Measurements from ENCODE around the gene KCNJ1. TPM values are rescaled to one million over a fixed set of nuclear protein-coding genes. Genes with fewer than 3 reads are reported as not detected.

The KCNJ1 gene
- total RNA-seq, 2 donors from 2014 or later: not detected

DNA sequence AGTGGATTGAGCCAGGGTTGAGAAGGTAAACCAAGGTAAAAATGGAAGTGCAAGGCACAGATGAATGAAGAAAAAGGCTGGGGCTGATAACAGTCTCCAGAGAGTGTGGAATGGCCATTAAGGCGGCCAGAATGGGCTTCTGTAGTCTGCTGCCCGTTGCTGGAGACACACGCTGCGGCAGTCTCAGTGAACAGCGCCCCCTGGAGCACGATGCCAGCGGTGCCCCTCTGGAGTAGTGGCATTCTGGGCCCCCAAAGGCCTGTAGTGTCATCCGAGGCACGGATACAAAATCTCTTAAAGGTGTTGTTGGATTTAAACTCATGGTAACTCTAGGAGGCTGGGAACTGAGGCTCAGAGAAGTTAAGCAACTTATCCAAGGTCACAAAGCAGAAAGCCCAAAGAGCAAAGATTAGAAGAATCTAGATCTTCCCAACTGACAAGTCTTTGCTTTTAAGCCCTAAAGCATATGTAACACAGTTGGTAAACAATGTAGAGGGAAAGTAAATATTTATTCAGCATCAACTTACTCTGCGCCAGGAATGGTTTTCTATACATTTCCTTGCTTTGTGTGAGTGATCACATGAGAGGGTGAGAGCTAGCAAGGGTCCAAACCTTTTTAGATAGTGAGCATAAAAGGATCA is 18.2 kb downstream of the KCNJ1 start:
- WGBS, 2 donors: 32 to 36% methylated on average over 10 of the region's 10 CpGs
- ATAC-seq (no peak), DNase-seq (peak; percentile 37 to 75 (median 62))
- no peak overlapping the region for H3K27ac ChIP-seq
- H3K27me3 ChIP-seq: no peaks in the 10 kb centered on the region
- TF ChIP-seq POLR2A (IDR thresholded peaks at IDR 0.05): no peak
- TF ChIP-seq, protein P1, sequence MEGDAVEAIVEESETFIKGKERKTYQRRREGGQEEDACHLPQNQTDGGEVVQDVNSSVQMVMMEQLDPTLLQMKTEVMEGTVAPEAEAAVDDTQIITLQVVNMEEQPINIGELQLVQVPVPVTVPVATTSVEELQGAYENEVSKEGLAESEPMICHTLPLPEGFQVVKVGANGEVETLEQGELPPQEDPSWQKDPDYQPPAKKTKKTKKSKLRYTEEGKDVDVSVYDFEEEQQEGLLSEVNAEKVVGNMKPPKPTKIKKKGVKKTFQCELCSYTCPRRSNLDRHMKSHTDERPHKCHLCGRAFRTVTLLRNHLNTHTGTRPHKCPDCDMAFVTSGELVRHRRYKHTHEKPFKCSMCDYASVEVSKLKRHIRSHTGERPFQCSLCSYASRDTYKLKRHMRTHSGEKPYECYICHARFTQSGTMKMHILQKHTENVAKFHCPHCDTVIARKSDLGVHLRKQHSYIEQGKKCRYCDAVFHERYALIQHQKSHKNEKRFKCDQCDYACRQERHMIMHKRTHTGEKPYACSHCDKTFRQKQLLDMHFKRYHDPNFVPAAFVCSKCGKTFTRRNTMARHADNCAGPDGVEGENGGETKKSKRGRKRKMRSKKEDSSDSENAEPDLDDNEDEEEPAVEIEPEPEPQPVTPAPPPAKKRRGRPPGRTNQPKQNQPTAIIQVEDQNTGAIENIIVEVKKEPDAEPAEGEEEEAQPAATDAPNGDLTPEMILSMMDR (IDR thresholded peaks at IDR 0.05): peak; percentile 33 to 62 (median 53)
- intact Hi-C loops (cut with DNase I): no loop called here
- no peaks in the 10 kb centered on the region for H3K9me3 ChIP-seq
- no peaks in the 10 kb centered on the region for H3K36me3 ChIP-seq (replicated peaks in 1 of 2; ENCODE audit: insufficient read depth in 1 of 2, low read depth in 2 of 2)
- H3K4me3 ChIP-seq: no peak overlapping the region
- H3K4me1 ChIP-seq: peaks cover 30% of the 10 kb centered on the region

DNA sequence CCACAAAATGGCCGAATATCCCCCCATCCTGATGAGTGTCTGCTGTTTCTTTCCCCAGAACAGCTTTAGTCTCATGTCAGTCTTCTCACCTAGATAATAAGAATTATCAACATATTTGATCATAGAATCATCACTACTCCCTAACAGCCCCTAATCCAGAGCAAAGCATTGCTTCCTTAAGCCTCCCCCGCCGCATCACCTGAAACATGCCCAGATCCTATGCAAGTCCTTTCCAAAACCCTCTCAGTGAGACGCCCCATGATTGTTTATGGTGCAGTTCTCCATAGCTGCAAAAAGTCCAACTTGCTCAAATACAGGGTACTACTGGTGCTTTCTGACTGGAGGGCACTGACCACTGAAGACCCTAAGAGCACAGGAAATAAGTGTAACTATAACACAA is 20.1 kb downstream of the KCNJ1 start:
- no peak for ATAC-seq
- H3K4me3 ChIP-seq: no peak overlapping the region
- 74 to 94% methylated on average over 4 of the region's 4 CpGs for WGBS, 2 donors
- DNase-seq: no peak
- H3K4me1 ChIP-seq: peaks cover 34% of the 10 kb centered on the region
- H3K27ac ChIP-seq: no peak overlapping the region
- TF ChIP-seq POLR2A (IDR thresholded peaks at IDR 0.05): no peak
- TF ChIP-seq, protein P1 (IDR thresholded peaks at IDR 0.05): no peak
- no peaks in the 10 kb centered on the region for H3K9me3 ChIP-seq
- intact Hi-C loops (cut with DNase I): no loop called here
- no peaks in the 10 kb centered on the region for H3K36me3 ChIP-seq (replicated peaks in 1 of 2; ENCODE audit: insufficient read depth in 1 of 2, low read depth in 2 of 2)
- no peaks in the 10 kb centered on the region for H3K27me3 ChIP-seq

DNA sequence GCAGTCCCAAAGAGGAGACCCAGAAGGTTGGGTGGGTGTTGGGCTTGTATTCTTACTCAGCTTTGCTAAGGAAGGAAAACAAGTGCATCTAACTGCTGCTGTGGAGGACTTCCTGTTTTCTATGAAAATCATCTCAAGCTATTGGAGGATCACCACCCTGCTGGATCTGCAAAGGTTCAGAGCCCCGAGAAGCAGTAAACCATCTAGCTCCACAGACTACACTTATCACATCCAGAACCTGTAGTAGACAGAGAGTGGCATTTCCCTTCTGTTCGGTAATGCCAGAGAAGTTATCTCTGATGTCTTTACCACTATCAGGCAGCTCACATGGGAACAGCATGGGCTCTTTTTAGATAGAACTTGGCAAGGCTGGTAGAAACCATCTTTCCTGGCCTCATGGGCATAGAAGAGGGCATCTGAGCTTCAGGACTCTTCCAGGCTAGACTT is 21.7 kb downstream of the KCNJ1 start:
- WGBS, 2 donors: 50 to 61% methylated on average over 2 of the region's 2 CpGs
- H3K9me3 ChIP-seq: no peaks in the 10 kb centered on the region

DNA sequence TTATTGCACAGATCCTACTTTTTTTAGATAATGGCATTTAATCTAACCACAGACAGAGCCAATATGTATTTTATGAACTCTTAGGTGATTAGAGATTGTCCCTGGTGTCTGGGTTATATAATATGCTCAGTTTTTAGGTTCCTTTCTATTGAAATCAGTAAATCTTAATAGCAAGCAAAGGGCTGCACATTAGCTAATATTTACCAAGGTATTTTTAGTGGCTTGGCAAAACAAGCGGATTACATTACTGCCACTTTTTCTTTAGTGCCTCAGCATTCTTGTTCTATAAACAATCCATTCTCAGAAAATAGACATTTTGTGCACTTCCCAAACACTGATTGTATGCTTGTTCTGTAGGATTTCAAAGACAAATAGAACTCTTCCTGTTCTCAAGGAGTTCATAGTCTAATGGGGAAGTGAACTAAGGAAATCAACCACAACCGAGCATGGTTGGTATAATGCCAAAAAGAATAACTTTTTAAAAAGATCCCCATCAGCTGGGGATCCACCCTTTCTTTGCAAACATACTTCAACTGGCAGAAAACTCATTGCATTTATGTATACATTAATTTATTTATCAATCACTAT is 23.8 kb downstream of the KCNJ1 start:
- intact Hi-C loops (cut with DNase I): no loop called here
- H3K9me3 ChIP-seq: no peaks in the 10 kb centered on the region
- H3K36me3 ChIP-seq (replicated peaks in 1 of 2; ENCODE audit: insufficient read depth in 1 of 2, low read depth in 2 of 2): no peaks in the 10 kb centered on the region
- H3K4me3 ChIP-seq: no peak overlapping the region
- TF ChIP-seq, protein P1 (IDR thresholded peaks at IDR 0.05): no peak
- TF ChIP-seq POLR2A (IDR thresholded peaks at IDR 0.05): no peak
- DNase-seq (no peak), ATAC-seq (peak; percentile 50)
- no peaks in the 10 kb centered on the region for H3K27me3 ChIP-seq
- peaks cover 43% of the 10 kb centered on the region for H3K4me1 ChIP-seq
- WGBS, 2 donors: 4 to 11% methylated on average over 2 of the region's 2 CpGs
- peak overlapping the region in 3 of 4 donors; percentile 72 to 75 (median 73) for H3K27ac ChIP-seq

More for the DNA sequence above, 21.7 kb downstream of the KCNJ1 start:
- no peak for TF ChIP-seq POLR2A (IDR thresholded peaks at IDR 0.05)
- TF ChIP-seq, protein P1 (IDR thresholded peaks at IDR 0.05): no peak
- Histone ChIP-seq H3K36me3 (replicated peaks in 1 of 2; ENCODE audit: insufficient read depth in 1 of 2, low read depth in 2 of 2) (no peaks in the 10 kb centered on the region), H3K4me3 (no peak overlapping the region), H3K27ac (no peak overlapping the region), H3K27me3 (no peaks in the 10 kb centered on the region), H3K4me1 (peaks cover 45% of the 10 kb centered on the region)
- DNase-seq (no peak), ATAC-seq (no peak)
- intact Hi-C loops (cut with DNase I): no loop called here
